Spinal cord (tissue), 10 donors: ENCODE data around the gene CROCC2. TPM values are rescaled to one million over a fixed set of nuclear protein-coding genes. Genes with fewer than 3 reads are reported as not detected.

Source experiments
- DNase-seq, 6 donors: peaks; one replicate each; pipeline versions ENCODE4 v3.0.0 to v3.0.0-alpha.2; 2013 to 2015; ENCODE audit warnings: low spot score in 6 of 6, low read depth in 4 of 6
- H3K27ac ChIP-seq: one replicate; pipeline ENCODE4 v1.5.1; 2013; ENCODE audit warnings: low read depth, low read length, control low read depth
- H3K27me3 ChIP-seq: one replicate; pipeline ENCODE4 v1.6.1; 2013; ENCODE audit warnings: low read length; ENCODE audit not compliant: control insufficient read depth, insufficient read depth
- H3K36me3 ChIP-seq: one replicate; pipeline ENCODE4 v1.6.1; 2013; ENCODE audit warnings: low read length; ENCODE audit not compliant: control insufficient read depth, insufficient read depth
- H3K4me1 ChIP-seq: one replicate; pipeline ENCODE4 v1.6.1; 2013; ENCODE audit warnings: low read length; ENCODE audit not compliant: control insufficient read depth, insufficient read depth
- H3K4me3 ChIP-seq: one replicate; pipeline ENCODE4 v1.5.1; 2013; ENCODE audit warnings: low read depth, low read length, control low read depth
- H3K9me3 ChIP-seq: one replicate; pipeline ENCODE4 v1.6.1; 2013; ENCODE audit warnings: low read length; ENCODE audit not compliant: control insufficient read depth, insufficient read depth
- WGBS: methylation state at CpG from one replicate; pipeline ENCODE4 v1.1.5; 2013; ENCODE audit warnings: missing lambda C conversion rate; ENCODE audit not compliant: insufficient coverage; 5-methylcytosine and 5-hydroxymethylcytosine counted together
- polyA plus RNA-seq, 2 donors: library from polyadenylated mRNA; unstranded; fragments of 120-200 nt; gene quantifications; one replicate each; pipeline ENCODE4 v1.2.1, GENCODE V29; 2013; ENCODE audit not compliant: insufficient read length in 2 of 2
- total RNA-seq, 2 donors: library from RNA; depleted of rRNA in 1 of 2; stranded (reverse); fragments of 120-200 nt in 1 of 2; fragments of >200 nt in 1 of 2; gene quantifications; one replicate each; pipeline versions ENCODE4 v1.2.3 to v1.2.4, GENCODE V29; 2013 to 2014
- donor health status: healthy.

Gene CROCC2
- total and polyA plus RNA-seq, 4 donors: 0.30 to 4.4 (median 3.0) TPM

DNA sequence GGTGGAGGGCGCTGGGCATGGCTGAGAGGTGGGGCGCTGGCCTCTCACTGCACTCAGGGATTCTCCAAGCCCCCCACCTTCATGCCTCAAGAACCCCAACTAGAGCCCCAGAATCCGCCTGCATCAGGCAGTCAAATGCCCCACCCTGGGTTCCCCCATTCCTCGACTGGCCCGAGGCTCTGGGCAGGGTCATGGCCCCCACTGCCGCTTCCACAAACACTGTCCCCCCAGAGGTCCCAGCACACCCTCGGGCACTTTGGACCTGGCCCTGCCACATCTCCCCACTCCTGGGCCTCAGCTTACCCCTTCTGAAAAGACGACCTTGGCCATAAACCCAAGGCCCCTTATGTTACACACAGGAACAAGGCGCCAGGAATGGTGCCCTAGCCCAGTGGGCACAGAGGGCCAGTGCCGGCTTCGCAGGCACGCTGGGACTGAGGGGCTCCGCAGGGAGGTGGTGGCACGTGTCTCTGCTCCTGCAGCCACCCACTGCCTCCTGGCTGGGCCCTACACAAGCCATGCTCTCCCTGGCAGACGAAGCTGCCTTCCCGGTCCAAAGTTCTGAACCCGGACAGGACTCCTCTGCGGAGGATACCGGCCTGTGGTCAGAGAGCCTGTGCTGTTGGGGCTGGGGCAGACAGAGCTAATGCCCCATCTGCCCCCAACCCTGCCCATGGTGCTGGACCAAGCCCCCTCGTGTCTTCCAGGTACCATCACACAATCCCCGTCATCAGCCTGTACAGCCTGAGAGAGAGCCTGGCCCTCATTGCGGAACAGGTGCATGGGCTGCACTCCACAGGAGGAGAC lies 30.7 kb upstream of the CROCC2 start:
- DNase-seq: no peak
- Histone ChIP-seq H3K27me3 (no peaks in the 10 kb centered on the region), H3K9me3 (no peaks in the 10 kb centered on the region), H3K4me3 (no peak overlapping the region), H3K36me3 (no peaks in the 10 kb centered on the region), H3K27ac (no peak overlapping the region), H3K4me1 (peaks cover 2% of the 10 kb centered on the region)
- WGBS: 91% methylated on average over 22 of the region's 22 CpGs

- no peaks in the 10 kb centered on the region for H3K9me3 ChIP-seq
- H3K27ac ChIP-seq: no peak overlapping the region
- no peaks in the 10 kb centered on the region for H3K36me3 ChIP-seq
- no peak overlapping the region for H3K4me3 ChIP-seq
- DNase-seq: no peak
- WGBS: 64% methylated on average over 7 of the region's 7 CpGs
- peaks cover 2% of the 10 kb centered on the region for H3K4me1 ChIP-seq
- H3K27me3 ChIP-seq: no peaks in the 10 kb centered on the region
Observed at GRCh38 chr2:240876035-240876474, 30.1 kb upstream of the CROCC2 start.

DNA sequence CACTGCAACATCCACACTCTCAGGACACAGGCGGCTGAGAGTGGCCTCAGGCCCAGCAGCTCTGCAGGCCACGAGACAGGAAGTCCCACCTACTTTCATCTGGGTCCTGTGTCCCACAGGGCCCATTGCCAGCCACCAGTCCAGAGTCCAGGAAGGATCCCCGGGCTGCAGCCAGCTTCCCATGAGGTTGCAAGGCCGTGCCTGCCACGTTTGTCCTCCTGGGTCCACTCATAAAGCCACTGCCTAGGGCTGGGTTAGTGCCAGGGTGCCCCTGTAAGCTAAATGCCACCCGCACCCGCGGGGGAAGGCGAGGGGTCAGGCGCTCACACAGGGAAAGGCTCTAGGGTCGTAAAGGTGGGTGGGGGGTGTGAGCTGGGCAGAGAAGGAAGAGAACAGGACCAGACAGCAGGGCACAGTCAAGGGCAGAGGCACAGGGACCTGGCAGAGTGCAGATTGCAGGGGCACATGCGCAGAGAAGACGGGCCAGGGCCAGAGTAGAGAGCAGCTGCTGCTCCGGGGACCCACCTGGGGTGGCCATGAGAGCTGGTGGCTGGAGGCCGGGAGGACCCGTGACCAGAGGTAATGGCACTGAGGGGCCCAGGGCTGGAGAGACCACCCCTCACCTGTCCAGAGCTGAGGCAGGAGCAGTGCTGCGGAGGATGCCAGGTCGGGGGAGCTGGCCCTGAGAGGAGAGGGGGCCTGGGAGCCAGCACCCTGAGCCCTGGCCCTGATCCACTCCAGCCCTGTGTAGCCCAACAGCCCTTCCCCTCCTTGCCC lies 29.5 kb upstream of the CROCC2 start:
- H3K9me3 ChIP-seq: no peaks in the 10 kb centered on the region
- H3K36me3 ChIP-seq: no peaks in the 10 kb centered on the region
- no peaks in the 10 kb centered on the region for H3K27me3 ChIP-seq
- H3K27ac ChIP-seq: no peak overlapping the region
- WGBS: 82% methylated on average over 14 of the region's 18 CpGs
- peaks cover 2% of the 10 kb centered on the region for H3K4me1 ChIP-seq
- no peak overlapping the region for H3K4me3 ChIP-seq
- no peak for DNase-seq

DNA sequence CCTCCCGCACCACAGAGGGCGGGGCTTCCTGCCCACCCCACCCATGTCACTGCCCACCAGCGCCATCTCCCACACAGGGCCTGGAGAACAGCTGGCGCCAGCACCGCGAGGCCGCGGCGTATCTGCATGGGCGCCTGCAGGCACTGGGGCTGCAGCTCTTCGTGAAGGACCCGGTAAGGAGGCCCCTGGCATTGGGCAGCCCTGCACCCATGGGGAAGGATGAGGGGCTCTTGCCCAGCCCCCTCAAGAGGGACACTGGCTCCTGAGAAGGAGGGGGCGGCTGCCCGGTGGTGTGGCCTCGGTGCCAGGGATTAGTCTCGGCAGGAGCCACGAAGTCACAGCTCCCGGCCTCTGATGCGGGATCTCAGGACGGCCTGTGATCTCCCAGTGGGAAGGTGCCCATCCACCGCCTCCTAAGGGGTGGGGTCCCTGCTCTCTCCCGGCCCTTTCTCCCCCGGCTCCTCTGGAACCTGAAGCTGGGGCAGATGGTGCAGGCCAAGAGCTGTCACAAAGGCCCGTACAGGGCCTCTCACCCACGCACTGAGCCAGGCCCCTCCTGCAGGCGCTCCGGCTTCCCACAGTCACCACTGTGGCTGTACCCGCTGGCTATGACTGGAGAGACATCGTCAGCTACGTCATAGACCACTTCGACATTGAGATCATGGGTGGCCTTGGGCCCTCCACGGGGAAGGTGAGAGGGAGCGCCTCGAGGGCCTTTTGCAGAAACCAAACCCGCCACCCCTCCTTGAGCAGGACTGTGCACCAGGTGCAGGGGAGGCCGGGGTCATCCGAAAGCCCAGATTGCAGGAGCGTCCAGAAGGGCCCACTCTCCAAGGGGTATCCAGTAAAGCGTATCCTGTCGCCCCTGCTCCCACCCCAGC lies 28.4 kb upstream of the CROCC2 start:
- H3K27ac ChIP-seq: no peak overlapping the region
- no peaks in the 10 kb centered on the region for H3K36me3 ChIP-seq
- no peaks in the 10 kb centered on the region for H3K9me3 ChIP-seq
- WGBS: 86% methylated on average over 32 of the region's 40 CpGs
- peaks cover 2% of the 10 kb centered on the region for H3K4me1 ChIP-seq
- DNase-seq: no peak
- H3K27me3 ChIP-seq: no peaks in the 10 kb centered on the region
- H3K4me3 ChIP-seq: no peak overlapping the region

DNA sequence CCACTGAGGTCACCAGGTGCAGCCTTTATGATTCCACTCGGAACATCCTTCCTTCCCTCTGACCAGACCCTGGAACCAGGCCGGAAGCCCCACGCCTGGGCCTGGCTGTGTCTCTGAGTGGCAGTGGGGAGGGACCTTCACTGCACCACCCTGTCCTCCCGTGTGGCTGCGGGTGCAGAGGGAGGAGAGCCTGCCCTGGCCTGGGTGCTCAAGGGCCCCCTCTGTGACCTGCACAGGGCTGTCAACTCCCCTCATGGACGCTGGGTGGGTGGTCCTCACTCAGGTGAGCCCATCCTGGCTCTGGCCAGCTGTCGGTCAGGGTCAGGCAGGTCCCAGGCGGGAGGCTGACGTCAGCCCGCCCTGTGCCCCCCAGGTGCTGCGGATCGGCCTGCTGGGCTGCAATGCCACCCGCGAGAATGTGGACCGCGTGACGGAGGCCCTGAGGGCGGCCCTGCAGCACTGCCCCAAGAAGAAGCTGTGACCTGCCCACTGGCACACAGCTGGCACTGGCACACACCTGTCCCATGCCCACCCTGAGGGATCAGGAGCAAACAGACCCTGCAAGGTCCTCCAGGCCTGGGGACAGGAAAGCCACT lies 27.7 kb upstream of the CROCC2 start:
- Histone ChIP-seq H3K4me1 (peaks cover 2% of the 10 kb centered on the region), H3K9me3 (no peaks in the 10 kb centered on the region), H3K4me3 (no peak overlapping the region), H3K27ac (no peak overlapping the region), H3K36me3 (no peaks in the 10 kb centered on the region), H3K27me3 (no peaks in the 10 kb centered on the region)
- 93% methylated on average over 15 of the region's 18 CpGs for WGBS
- DNase-seq: no peak

DNA sequence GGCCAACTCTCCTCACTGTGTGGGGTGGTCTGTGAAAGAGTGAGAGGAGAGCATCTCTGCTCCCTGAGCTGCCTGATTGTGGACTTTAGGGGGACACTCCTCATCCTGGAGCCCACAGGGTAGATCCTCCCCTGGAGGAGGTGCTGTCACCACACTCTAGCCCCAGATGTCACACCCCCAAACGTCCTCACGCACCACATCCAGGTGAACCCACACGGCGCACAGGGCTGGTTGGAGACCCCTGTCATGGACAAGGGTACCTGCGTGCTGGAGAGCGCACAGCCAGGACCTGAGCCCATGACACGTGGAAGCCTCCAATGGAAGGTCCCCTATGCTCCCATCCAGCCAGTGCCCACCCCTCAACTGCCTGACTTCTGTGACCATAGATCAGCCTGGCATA lies 27.0 kb upstream of the CROCC2 start:
- Histone ChIP-seq H3K36me3 (no peaks in the 10 kb centered on the region), H3K9me3 (no peaks in the 10 kb centered on the region), H3K27me3 (no peaks in the 10 kb centered on the region), H3K27ac (no peak overlapping the region), H3K4me1 (peaks cover 2% of the 10 kb centered on the region), H3K4me3 (no peak overlapping the region)
- DNase-seq: no peak
- whole genome bisulfite sequencing: 80% methylated on average over 7 of the region's 7 CpGs

GRCh38 chr2:240881913-240882312 lies 24.2 kb upstream of the CROCC2 start:
- H3K4me3 ChIP-seq: no peak overlapping the region
- no peaks in the 10 kb centered on the region for H3K4me1 ChIP-seq
- H3K36me3 ChIP-seq: no peaks in the 10 kb centered on the region
- H3K27me3 ChIP-seq: no peaks in the 10 kb centered on the region
- 42% methylated on average over 4 of the region's 6 CpGs for WGBS
- H3K27ac ChIP-seq: no peak overlapping the region
- DNase-seq: peak in 1 of 6 donors; percentile 33
- no peaks in the 10 kb centered on the region for H3K9me3 ChIP-seq

GRCh38 chr2:240884221-240884620 lies 21.9 kb upstream of the CROCC2 start:
- no peak for DNase-seq
- no peaks in the 10 kb centered on the region for H3K9me3 ChIP-seq
- H3K4me1 ChIP-seq: no peaks in the 10 kb centered on the region
- 94% methylated on average over 2 of the region's 2 CpGs for WGBS
- no peaks in the 10 kb centered on the region for H3K36me3 ChIP-seq
- H3K27ac ChIP-seq: no peak overlapping the region
- no peaks in the 10 kb centered on the region for H3K27me3 ChIP-seq
- no peak overlapping the region for H3K4me3 ChIP-seq

DNA sequence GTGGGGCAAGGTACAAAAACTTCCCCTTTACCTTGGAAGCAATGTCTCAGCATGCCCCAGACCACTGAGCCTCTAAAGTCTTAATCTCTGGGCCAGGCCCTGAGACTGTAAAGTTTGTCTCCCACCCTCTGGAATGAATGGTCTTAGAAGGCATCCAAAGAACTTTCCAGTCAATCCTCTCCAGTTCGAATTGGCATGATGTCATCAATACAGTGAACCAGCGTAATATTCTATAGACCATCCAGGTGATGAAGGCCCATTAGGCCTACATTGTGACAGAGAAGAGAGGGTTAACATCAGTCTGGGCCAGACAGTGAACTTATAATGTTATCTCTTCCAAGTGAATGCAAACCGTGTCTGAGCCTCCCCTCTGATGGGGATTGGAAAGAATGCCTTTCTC lies 21.4 kb upstream of the CROCC2 start:
- H3K4me3 ChIP-seq: no peak overlapping the region
- no peaks in the 10 kb centered on the region for H3K4me1 ChIP-seq
- no peaks in the 10 kb centered on the region for H3K36me3 ChIP-seq
- 100% methylated on average over 2 of the region's 3 CpGs for WGBS
- DNase-seq: no peak
- no peak overlapping the region for H3K27ac ChIP-seq
- H3K27me3 ChIP-seq: no peaks in the 10 kb centered on the region
- H3K9me3 ChIP-seq: no peaks in the 10 kb centered on the region
